Glutamatergic neuron (in vitro differentiated cells): ENCODE results near the gene HPCAL4. TPM values are rescaled to one million over a fixed set of nuclear protein-coding genes. Genes with fewer than 3 reads are reported as not detected.

Experiments
- DNase-seq: peaks from one replicate; pipeline ENCODE4 v3.0.0; 2022
- H3K27ac Mint-ChIP-seq: one replicate; pipeline ENCODE4 v1.8.0; 2020; ENCODE audit warnings: mild to moderate bottlenecking, mixed read lengths, inconsistent platforms; ENCODE audit not compliant: unreplicated experiment
- H3K27me3 Mint-ChIP-seq: one replicate; pipeline ENCODE4 v1.8.0; 2020; ENCODE audit warnings: mild to moderate bottlenecking, moderate library complexity, mixed read lengths, inconsistent platforms; ENCODE audit not compliant: unreplicated experiment
- H3K36me3 Mint-ChIP-seq: one replicate; pipeline ENCODE4 v1.8.0; 2020; ENCODE audit warnings: mild to moderate bottlenecking, mixed read lengths, inconsistent platforms; ENCODE audit not compliant: unreplicated experiment
- H3K4me1 Mint-ChIP-seq: one replicate; pipeline ENCODE4 v1.8.0; 2020; ENCODE audit warnings: mild to moderate bottlenecking, low read depth, mixed read lengths, inconsistent platforms; ENCODE audit not compliant: unreplicated experiment
- H3K4me3 Mint-ChIP-seq: one replicate; pipeline ENCODE4 v1.8.0; 2020; ENCODE audit warnings: mild to moderate bottlenecking, mixed read lengths, inconsistent platforms; ENCODE audit not compliant: unreplicated experiment
- H3K9me3 Mint-ChIP-seq: one replicate; pipeline ENCODE4 v1.8.0; 2020; ENCODE audit warnings: mild to moderate bottlenecking, moderate library complexity, mixed read lengths, inconsistent platforms; ENCODE audit not compliant: unreplicated experiment
- CTCF ChIP-seq: fragments of 200-600 bp; sonication (generic); IDR thresholded peaks from one replicate; pipeline ENCODE4 v1.5.0; 2021; ENCODE audit not compliant: partially characterized antibody, unreplicated experiment
- total RNA-seq: library from RNA; stranded (reverse); fragmentation: NEBNext Ultra II Directional; extraction: Animal tissue kit (Norgen Biotek cat#: 25700); gene quantifications from one replicate; pipeline ENCODE4 v1.2.1, GENCODE V29; 2021; ENCODE audit not compliant: unreplicated experiment

HPCAL4 gene
- total RNA-seq, 1 donor from 2014 or later = not detected

DNA sequence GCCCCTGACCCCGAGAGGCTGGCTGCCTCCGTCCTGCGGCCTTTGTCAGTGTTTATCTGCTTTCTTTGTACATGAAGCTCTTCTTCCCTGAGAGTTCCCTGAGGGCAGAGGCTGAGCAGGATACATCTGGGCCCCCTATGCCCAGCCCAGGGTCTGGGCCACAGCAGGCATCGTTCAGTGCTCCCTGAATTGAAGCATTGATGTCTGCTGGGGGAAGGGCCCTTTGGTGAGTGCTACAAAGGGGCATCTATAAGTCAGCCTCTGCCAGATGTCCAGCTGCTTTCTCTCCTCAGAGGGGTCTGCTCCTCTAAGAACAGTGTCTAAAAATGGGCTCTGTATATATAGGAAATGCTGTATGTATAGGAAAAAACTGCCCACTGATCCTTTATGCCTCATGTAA is 53.9 kb downstream of the HPCAL4 start:
- DNase-seq = no peak
- TF ChIP-seq CTCF = no peak
- peaks cover 14% of the 10 kb centered on the region for H3K27me3 Mint-ChIP-seq
- peaks cover 22% of the 10 kb centered on the region for H3K4me1 Mint-ChIP-seq
- peak overlapping the region; percentile 70 for H3K4me3 Mint-ChIP-seq
- H3K36me3 Mint-ChIP-seq = no peaks in the 10 kb centered on the region
- H3K9me3 Mint-ChIP-seq = peaks cover 4% of the 10 kb centered on the region
- H3K27ac Mint-ChIP-seq = peak overlapping the region; percentile 68

DNA sequence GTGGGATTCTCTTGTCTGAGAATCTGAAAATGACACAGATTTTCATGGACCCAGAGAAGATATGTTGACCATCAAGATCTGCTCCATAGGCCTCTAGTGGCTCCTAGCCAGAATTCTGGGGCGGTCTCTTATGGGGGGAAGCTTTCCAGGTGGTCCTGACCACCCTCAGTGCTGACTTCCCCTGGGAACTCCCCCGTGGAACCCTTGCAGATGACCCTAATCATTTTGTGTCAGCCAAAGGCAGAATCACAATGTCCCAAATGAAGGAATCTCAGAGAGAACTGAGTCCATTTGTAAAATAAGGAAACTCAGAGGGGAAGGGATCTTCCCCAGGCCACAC is 55.4 kb downstream of the HPCAL4 start:
- DNase-seq = no peak
- H3K27ac Mint-ChIP-seq = no peak overlapping the region
- H3K4me3 Mint-ChIP-seq = peak overlapping the region; percentile 60
- peaks cover 4% of the 10 kb centered on the region for H3K9me3 Mint-ChIP-seq
- peaks cover 22% of the 10 kb centered on the region for H3K4me1 Mint-ChIP-seq
- H3K27me3 Mint-ChIP-seq = peaks cover 14% of the 10 kb centered on the region
- no peak for TF ChIP-seq CTCF
- no peaks in the 10 kb centered on the region for H3K36me3 Mint-ChIP-seq

- peaks cover 3% of the 10 kb centered on the region for H3K36me3 Mint-ChIP-seq
- H3K4me3 Mint-ChIP-seq = peak overlapping the region; percentile 60
- H3K27me3 Mint-ChIP-seq = peaks cover 18% of the 10 kb centered on the region
- H3K4me1 Mint-ChIP-seq = peaks cover 27% of the 10 kb centered on the region
- TF ChIP-seq CTCF = no peak
- peaks cover 4% of the 10 kb centered on the region for H3K9me3 Mint-ChIP-seq
- no peak for DNase-seq
- H3K27ac Mint-ChIP-seq = peak overlapping the region; percentile 36
Observed at GRCh38 chr1:39635205-39635870, 55.9 kb downstream of the HPCAL4 start.

- Mint-ChIP-seq H3K4me1 (peaks cover 29% of the 10 kb centered on the region), H3K9me3 (peaks cover 3% of the 10 kb centered on the region), H3K27ac (peak overlapping the region; percentile 78), H3K36me3 (peaks cover 8% of the 10 kb centered on the region), H3K27me3 (peaks cover 18% of the 10 kb centered on the region), H3K4me3 (peak overlapping the region; percentile 47)
- no peak for TF ChIP-seq CTCF
- no peak for DNase-seq
Observed at GRCh38 chr1:39633422-39633821, 57.8 kb downstream of the HPCAL4 start.

DNA sequence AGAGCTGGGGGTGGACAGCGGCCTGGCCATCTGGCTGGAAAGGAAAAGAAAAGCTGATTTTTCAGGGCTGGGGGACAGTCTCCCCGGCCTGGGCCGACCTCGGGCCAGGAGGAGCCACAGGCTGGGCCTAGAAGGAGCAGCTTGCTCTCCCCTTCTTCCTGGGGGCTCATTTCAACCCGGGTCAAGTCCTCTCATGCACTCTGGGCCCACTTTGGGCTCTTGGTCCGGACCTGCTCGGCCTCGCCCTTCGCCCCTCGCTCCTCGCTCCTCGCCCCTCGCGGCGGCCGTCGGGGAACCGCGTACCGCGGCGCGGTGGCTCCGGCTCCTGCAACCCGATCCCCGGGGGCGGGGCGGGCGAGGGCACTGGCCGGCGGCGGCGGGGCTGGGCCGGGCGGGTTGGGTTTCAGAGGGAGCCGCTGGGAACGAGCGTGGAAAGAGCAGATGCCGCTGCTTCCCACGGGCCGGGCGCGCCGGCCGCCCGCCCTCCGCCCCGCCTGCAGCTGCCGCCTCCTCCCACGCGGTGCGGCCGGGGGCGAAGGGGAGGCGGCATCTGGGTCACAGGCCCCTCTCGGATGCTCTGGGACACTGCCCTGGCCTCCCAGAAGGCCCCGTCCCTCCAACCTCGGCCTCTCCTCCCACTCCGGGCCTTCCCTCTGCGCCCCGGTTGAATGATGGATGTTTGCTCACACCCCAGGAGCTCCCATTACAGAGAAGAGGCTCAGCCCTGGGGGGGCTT is 58.4 kb downstream of the HPCAL4 start:
- peaks cover 8% of the 10 kb centered on the region for H3K36me3 Mint-ChIP-seq
- peaks cover 18% of the 10 kb centered on the region for H3K27me3 Mint-ChIP-seq
- H3K9me3 Mint-ChIP-seq = peaks cover 3% of the 10 kb centered on the region
- H3K27ac Mint-ChIP-seq = no peak overlapping the region
- TF ChIP-seq CTCF = no peak
- peaks cover 27% of the 10 kb centered on the region for H3K4me1 Mint-ChIP-seq
- H3K4me3 Mint-ChIP-seq = peak overlapping the region; percentile 20
- peak; percentile 72 for DNase-seq
